Testis (tissue), 3 donors: ENCODE data around the gene PAFAH1B1. TPM values are rescaled to one million over a fixed set of nuclear protein-coding genes. Genes with fewer than 3 reads are reported as not detected.

ENCODE experiments used
- DNase-seq: peaks from one replicate; pipeline ENCODE4 v3.0.0-alpha.2; 2019
- H3K27ac ChIP-seq, 2 donors: fragments of 200-600 bp; sonication (generic); one replicate each; pipeline ENCODE4 v1.5.1; 2019
- H3K27me3 ChIP-seq: fragments of 200-600 bp; sonication (generic); one replicate; pipeline ENCODE4 v1.5.1; 2019
- H3K36me3 ChIP-seq: fragments of 200-600 bp; sonication (generic); one replicate; pipeline ENCODE4 v1.5.1; 2017; ENCODE audit warnings: low read depth; ENCODE audit errors: missing control alignments
- H3K4me1 ChIP-seq: fragments of 200-600 bp; sonication (generic); one replicate; pipeline ENCODE4 v1.5.1; 2019
- H3K4me3 ChIP-seq, 2 donors: fragments of 200-600 bp; sonication (generic); one replicate each; pipeline ENCODE4 v1.5.1; 2017 to 2019
- H3K9me3 ChIP-seq: fragments of 200-600 bp; sonication (generic); one replicate; pipeline ENCODE4 v1.5.1; 2017
- CTCF ChIP-seq, 3 experiments: fragments of 450-650 bp in 2 of 3; fragments of 200-600 bp in 1 of 3; sonication (generic) in 1 of 3; IDR thresholded peaks; one replicate each; pipeline ENCODE4 v1.5.1; 2016 to 2019; ENCODE audit warnings: antibody characterized with exemption in 3 of 3, mild to moderate bottlenecking in 2 of 3, moderate library complexity in 1 of 3
- POLR2A ChIP-seq: fragments of 450-650 bp; IDR thresholded peaks from one replicate; pipeline ENCODE4 v1.6.1; 2017; ENCODE audit warnings: antibody characterized with exemption, mild to moderate bottlenecking, moderate library complexity
- WGBS, 2 donors: methylation state at CpG; one replicate each; pipeline ENCODE4 v1.1.5; 2018; 5-methylcytosine and 5-hydroxymethylcytosine counted together
- intact Hi-C: fragments of 100-400 bp; cut with DNase I; formaldehyde crosslinking; loops from one replicate; pipeline ENCODE4 v1.15.1; 2023; ENCODE audit warnings: low total_unique reads
- polyA plus RNA-seq: library from polyadenylated mRNA; stranded (reverse); fragments of 350-450 nt; fragmentation: Illumina TruSeq; extraction: RNeasy Lipid Tissue Mini Kit (QIAGEN cat#74804); gene quantifications from one replicate; pipeline ENCODE4 v1.2.3, GENCODE V29; 2014; ENCODE audit warnings: low read depth, low replicate concordance; ENCODE audit not compliant: insufficient read depth
- total RNA-seq, 2 donors: library from RNA; depleted of rRNA; stranded (reverse); fragments of >200 nt; gene quantifications; one replicate each; pipeline ENCODE4 v1.2.3, GENCODE V29; 2016

Gene PAFAH1B1
- total and polyA plus RNA-seq, 3 donors from 2014 or later: 157 to 597 (median 225) TPM

- no peaks in the 10 kb centered on the region for H3K27me3 ChIP-seq
- 54 to 56% methylated on average over 6 of the region's 6 CpGs for WGBS, 2 donors
- DNase-seq: no peak
- no peak for TF ChIP-seq POLR2A
- no peak for TF ChIP-seq CTCF (IDR thresholded peaks at IDR 0.05)
- H3K36me3 ChIP-seq: no peaks in the 10 kb centered on the region
- no peak overlapping the region for H3K4me3 ChIP-seq
- H3K4me1 ChIP-seq: peaks cover 9% of the 10 kb centered on the region
- no peaks in the 10 kb centered on the region for H3K9me3 ChIP-seq
- intact Hi-C loops: no loop called here
- H3K27ac ChIP-seq: no peak overlapping the region
Measured at GRCh38 chr17:2602597-2603017, 9.2 kb downstream of the PAFAH1B1 start.

GRCh38 chr17:2608350-2608913 is 15.0 kb downstream of the PAFAH1B1 start:
- 66 to 75% methylated on average over 6 of the region's 6 CpGs for WGBS, 2 donors
- H3K9me3 ChIP-seq: no peaks in the 10 kb centered on the region
- no peak overlapping the region for H3K27ac ChIP-seq
- H3K27me3 ChIP-seq: no peaks in the 10 kb centered on the region
- no peak for DNase-seq
- H3K4me3 ChIP-seq: no peak overlapping the region
- intact Hi-C loops: no loop called here
- H3K4me1 ChIP-seq: peaks cover 5% of the 10 kb centered on the region
- TF ChIP-seq POLR2A (no peak), CTCF (IDR thresholded peaks at IDR 0.05) (no peak)
- H3K36me3 ChIP-seq: no peaks in the 10 kb centered on the region

GRCh38 chr17:2609091-2609490 is 15.6 kb downstream of the PAFAH1B1 start:
- Histone ChIP-seq H3K4me3 (no peak overlapping the region), H3K9me3 (no peaks in the 10 kb centered on the region), H3K27ac (no peak overlapping the region), H3K4me1 (peaks cover 5% of the 10 kb centered on the region), H3K36me3 (no peaks in the 10 kb centered on the region), H3K27me3 (no peaks in the 10 kb centered on the region)
- no peak for DNase-seq
- no peak for TF ChIP-seq CTCF (IDR thresholded peaks at IDR 0.05)
- no peak for TF ChIP-seq POLR2A
- 93 to 94% methylated on average over 7 of the region's 7 CpGs for WGBS, 2 donors
- intact Hi-C loops: no loop called here

GRCh38 chr17:2610195-2611175 is 17.0 kb downstream of the PAFAH1B1 start:
- TF ChIP-seq CTCF (IDR thresholded peaks at IDR 0.05) (no peak), POLR2A (no peak)
- DNase-seq: no peak
- Histone ChIP-seq H3K36me3 (no peaks in the 10 kb centered on the region), H3K4me1 (peaks cover 5% of the 10 kb centered on the region), H3K27me3 (no peaks in the 10 kb centered on the region), H3K4me3 (no peak overlapping the region), H3K9me3 (no peaks in the 10 kb centered on the region), H3K27ac (no peak overlapping the region)
- WGBS, 2 donors: 35 to 36% methylated on average over 3 of the region's 3 CpGs
- intact Hi-C loops: no loop called here
